Progenitor cell of endocrine pancreas (in vitro differentiated cells): ENCODE results near the gene CLEC7A. TPM values are rescaled to one million over a fixed set of nuclear protein-coding genes. Genes with fewer than 3 reads are reported as not detected.

Experiments
- DNase-seq: peaks from one replicate; pipeline ENCODE4 v3.0.0; 2021; ENCODE audit warnings: low spot score; ENCODE audit not compliant: unreplicated experiment
- H3K27ac Mint-ChIP-seq: 2 replicates; pipeline ENCODE4 v1.8.0; 2021; ENCODE audit warnings: mild to moderate bottlenecking, moderate library complexity, mixed read lengths
- H3K27me3 Mint-ChIP-seq: 2 replicates; pipeline ENCODE4 v1.8.0; 2021; ENCODE audit warnings: mixed read lengths
- H3K36me3 Mint-ChIP-seq: 2 replicates; pipeline ENCODE4 v1.8.0; 2022; ENCODE audit warnings: mixed read lengths; ENCODE audit not compliant: insufficient read depth
- H3K4me1 Mint-ChIP-seq: 2 replicates; pipeline ENCODE4 v1.8.0; 2021; ENCODE audit warnings: low read depth, mixed read lengths
- H3K4me3 Mint-ChIP-seq: 2 replicates; pipeline ENCODE4 v1.8.0; 2021; ENCODE audit warnings: low read depth, mild to moderate bottlenecking, moderate library complexity, mixed read lengths
- H3K9me3 Mint-ChIP-seq: 2 replicates; pipeline ENCODE4 v1.8.0; 2021; ENCODE audit warnings: low read depth, mixed read lengths
- CTCF ChIP-seq: fragments of 200-600 bp; sonication (generic); IDR thresholded peaks from one replicate; pipeline ENCODE4 v1.5.0; 2021; ENCODE audit warnings: antibody characterized with exemption, mild to moderate bottlenecking; ENCODE audit not compliant: unreplicated experiment
- total RNA-seq: library from RNA; stranded (reverse); gene quantifications from 2 replicates; pipeline ENCODE4 v1.2.1, GENCODE V29; 2021

CLEC7A gene
- total RNA-seq, 1 donor from 2014 or later = not detected

- no peak overlapping the region for H3K4me3 Mint-ChIP-seq
- no peaks in the 10 kb centered on the region for H3K36me3 Mint-ChIP-seq
- no peak for DNase-seq
- no peak overlapping the region for H3K27ac Mint-ChIP-seq
- H3K4me1 Mint-ChIP-seq = no peaks in the 10 kb centered on the region
- peaks cover 38% of the 10 kb centered on the region for H3K9me3 Mint-ChIP-seq
- no peaks in the 10 kb centered on the region for H3K27me3 Mint-ChIP-seq
- TF ChIP-seq CTCF = no peak
Measured at GRCh38 chr12:10110256-10110844, 19.6 kb downstream of the CLEC7A start.

GRCh38 chr12:10102322-10102721, 27.7 kb downstream of the CLEC7A start:
- Mint-ChIP-seq H3K4me1 (no peaks in the 10 kb centered on the region), H3K4me3 (no peak overlapping the region), H3K9me3 (peaks cover 27% of the 10 kb centered on the region), H3K36me3 (peaks cover 2% of the 10 kb centered on the region), H3K27ac (no peak overlapping the region), H3K27me3 (no peaks in the 10 kb centered on the region)
- DNase-seq = no peak
- no peak for TF ChIP-seq CTCF

GRCh38 chr12:10101648-10102220, 28.3 kb downstream of the CLEC7A start:
- peaks cover 2% of the 10 kb centered on the region for H3K36me3 Mint-ChIP-seq
- H3K27me3 Mint-ChIP-seq = no peaks in the 10 kb centered on the region
- no peak for DNase-seq
- H3K27ac Mint-ChIP-seq = no peak overlapping the region
- H3K4me1 Mint-ChIP-seq = no peaks in the 10 kb centered on the region
- peaks cover 22% of the 10 kb centered on the region for H3K9me3 Mint-ChIP-seq
- TF ChIP-seq CTCF = no peak
- H3K4me3 Mint-ChIP-seq = no peak overlapping the region

GRCh38 chr12:10101042-10101579, 28.9 kb downstream of the CLEC7A start:
- H3K27ac Mint-ChIP-seq = no peak overlapping the region
- H3K9me3 Mint-ChIP-seq = peaks cover 21% of the 10 kb centered on the region
- H3K4me3 Mint-ChIP-seq = no peak overlapping the region
- TF ChIP-seq CTCF = no peak
- H3K36me3 Mint-ChIP-seq = peaks cover 2% of the 10 kb centered on the region
- H3K4me1 Mint-ChIP-seq = no peaks in the 10 kb centered on the region
- DNase-seq = no peak
- H3K27me3 Mint-ChIP-seq = no peaks in the 10 kb centered on the region

GRCh38 chr12:10098791-10099190, 31.2 kb downstream of the CLEC7A start, which contains the start of gene CLEC1A:
Gene CLEC1A (minus strand): TSS chr12:10098985. CDS start chr12:10098922, 63 bp downstream.
- Mint-ChIP-seq H3K36me3 (peaks cover under 1% of the 10 kb centered on the region), H3K4me1 (no peaks in the 10 kb centered on the region), H3K9me3 (peaks cover 5% of the 10 kb centered on the region), H3K27ac (no peak within 1 kb of the TSS), H3K27me3 (no peaks in the 10 kb centered on the region), H3K4me3 (no peak within 1 kb of the TSS)
- TF ChIP-seq CTCF = no peak
- no peak for DNase-seq
